HG03025 (cell line): ENCODE measurements around the gene HERC4.

Experiments used
- ATAC-seq: cut with Tn5 transposase; IDR thresholded peaks from one replicate; pipeline ENCODE4 v1.9.1; 2021; ENCODE audit warnings: mild to moderate bottlenecking, moderate library complexity; ENCODE audit not compliant: unreplicated experiment, low FRiP score

Gene HERC4, protein sequence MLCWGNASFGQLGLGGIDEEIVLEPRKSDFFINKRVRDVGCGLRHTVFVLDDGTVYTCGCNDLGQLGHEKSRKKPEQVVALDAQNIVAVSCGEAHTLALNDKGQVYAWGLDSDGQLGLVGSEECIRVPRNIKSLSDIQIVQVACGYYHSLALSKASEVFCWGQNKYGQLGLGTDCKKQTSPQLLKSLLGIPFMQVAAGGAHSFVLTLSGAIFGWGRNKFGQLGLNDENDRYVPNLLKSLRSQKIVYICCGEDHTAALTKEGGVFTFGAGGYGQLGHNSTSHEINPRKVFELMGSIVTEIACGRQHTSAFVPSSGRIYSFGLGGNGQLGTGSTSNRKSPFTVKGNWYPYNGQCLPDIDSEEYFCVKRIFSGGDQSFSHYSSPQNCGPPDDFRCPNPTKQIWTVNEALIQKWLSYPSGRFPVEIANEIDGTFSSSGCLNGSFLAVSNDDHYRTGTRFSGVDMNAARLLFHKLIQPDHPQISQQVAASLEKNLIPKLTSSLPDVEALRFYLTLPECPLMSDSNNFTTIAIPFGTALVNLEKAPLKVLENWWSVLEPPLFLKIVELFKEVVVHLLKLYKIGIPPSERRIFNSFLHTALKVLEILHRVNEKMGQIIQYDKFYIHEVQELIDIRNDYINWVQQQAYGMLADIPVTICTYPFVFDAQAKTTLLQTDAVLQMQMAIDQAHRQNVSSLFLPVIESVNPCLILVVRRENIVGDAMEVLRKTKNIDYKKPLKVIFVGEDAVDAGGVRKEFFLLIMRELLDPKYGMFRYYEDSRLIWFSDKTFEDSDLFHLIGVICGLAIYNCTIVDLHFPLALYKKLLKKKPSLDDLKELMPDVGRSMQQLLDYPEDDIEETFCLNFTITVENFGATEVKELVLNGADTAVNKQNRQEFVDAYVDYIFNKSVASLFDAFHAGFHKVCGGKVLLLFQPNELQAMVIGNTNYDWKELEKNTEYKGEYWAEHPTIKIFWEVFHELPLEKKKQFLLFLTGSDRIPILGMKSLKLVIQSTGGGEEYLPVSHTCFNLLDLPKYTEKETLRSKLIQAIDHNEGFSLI

DNA sequence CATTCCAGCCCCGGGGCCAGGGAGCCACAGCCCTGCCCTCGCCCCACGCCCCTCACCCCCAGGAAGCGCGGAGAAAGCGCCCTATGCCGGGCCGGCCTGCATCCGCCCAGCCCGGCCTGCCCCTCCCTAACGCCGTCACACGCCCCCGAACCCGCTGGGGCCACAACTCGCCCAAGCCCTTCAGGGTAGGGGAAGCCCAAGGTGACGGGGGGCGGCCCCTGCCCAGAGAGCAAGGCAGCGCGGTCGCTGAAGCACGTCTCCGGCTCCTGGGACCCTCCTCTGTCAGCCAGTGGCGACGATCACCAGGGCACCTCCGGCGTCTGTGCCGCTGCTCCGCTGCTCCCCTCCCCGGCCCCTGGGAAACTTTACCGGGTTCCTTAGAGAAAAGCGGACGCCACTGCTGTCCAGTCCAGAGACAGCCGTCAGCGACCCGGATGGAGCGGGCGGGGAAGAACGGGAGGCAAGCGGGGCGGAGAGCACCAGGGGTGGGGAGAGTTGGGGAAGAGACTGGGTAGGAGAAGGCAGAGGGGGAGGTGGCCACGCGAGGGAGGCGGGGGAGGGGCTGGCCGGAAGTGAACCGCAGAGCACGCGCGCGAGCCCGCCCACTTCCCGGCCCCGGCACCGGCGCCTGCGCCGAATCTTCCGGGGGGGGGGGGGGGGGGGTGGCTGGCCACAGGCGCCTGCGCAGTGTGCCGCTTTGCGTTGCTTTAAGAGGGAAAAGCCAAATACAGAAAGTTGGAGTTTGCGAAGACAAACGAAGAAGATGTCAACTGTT lies at the start of gene HERC4:
Gene HERC4 (minus strand): TSS at position 509 of the 775 bp plus-strand sequence. CDS start 2,175 bp downstream, outside the sequence.
- peak; percentile 87 for ATAC-seq

DNA sequence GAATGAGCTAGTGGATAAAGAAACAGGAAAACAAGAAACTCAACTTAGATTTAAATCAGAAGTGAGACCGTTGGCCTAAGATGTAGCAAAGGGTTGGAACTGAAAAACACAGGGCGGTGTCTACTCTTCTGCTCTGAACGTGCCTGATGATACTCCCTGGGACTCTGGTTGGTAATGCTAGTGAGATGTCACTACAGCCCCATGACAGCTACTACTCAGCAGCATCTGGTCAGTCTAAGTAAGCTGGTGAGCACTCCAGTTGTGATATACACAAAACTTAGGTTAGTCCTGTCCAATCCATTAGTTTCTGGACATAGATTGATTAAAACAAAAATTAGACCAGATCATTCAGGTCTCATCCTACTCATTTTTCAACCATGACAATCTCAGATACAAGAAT lies 49.6 kb upstream of the HERC4 start:
- ATAC-seq = no peak

DNA sequence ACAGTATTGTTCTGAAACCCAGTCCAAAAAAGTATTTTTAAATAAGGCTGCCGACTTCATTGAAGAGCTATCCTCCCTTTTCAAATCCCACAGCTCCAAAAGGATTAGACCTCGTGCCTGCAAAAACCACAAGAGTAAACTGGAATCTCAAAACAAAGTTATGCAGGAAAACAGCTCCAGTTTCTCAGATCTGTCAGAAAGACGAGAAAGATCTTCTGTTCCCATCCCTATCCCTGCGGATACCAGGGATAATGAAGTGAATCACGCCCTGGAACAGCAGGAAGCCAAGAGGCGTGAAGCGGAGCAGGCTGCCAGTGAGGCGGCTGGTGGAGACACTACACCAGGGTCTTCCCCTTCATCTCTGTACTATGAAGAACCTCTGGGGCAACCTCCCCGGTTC lies 46.8 kb upstream of the HERC4 start:
- no peak for ATAC-seq

DNA sequence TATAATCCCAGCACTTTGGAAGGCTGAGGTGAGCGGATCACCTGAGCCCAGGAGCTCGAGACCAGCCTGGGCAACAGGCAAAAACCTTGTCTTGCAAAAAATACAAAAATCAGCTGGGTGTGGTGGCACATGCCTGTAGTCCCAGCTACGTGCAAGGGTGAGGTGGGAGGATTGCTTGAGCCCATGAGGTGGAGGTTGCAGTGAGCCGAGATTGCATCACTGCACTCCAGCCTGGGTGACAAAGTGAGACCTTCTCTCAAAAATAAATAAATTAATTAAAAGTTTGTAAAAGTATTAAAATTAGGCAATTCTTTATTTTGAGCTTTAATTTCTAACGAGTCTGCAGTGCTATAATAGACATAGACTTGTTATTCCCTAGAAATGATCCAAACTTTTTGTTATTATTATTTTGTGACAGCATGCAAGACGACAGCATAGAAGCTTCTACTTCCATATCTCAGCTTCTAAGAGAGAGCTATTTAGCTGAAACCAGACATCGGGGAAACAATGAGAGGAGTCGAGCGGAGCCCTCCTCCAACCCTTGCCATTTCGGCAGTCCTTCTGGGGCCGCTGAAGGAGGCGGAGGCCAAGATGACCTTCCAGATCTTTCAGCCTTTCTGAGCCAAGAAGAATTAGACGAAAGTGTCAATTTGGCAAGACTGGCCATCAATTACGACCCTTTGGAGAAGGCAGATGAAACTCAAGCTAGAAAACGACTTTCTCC lies 46.1 kb upstream of the HERC4 start:
- no peak for ATAC-seq

DNA sequence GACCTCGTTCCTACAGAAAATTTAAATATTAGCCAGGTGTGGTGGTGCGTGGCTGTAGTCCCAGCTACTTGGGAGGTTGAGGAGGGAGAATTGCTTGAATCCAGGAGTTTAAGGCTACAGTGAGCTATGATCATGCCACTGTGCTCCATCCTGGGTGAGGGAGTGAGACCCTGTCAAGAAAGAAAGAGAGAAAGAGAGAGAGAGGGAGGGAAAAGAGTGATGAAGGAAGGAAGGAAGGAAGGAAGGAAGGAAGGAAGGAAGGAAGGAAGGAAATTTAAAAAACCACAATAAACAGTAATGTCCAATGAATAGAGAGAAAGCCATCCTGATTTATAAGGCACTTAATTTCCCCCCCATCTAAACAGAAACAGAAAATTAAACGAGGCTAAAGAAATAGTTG lies 43.6 kb upstream of the HERC4 start:
- no peak for ATAC-seq

DNA sequence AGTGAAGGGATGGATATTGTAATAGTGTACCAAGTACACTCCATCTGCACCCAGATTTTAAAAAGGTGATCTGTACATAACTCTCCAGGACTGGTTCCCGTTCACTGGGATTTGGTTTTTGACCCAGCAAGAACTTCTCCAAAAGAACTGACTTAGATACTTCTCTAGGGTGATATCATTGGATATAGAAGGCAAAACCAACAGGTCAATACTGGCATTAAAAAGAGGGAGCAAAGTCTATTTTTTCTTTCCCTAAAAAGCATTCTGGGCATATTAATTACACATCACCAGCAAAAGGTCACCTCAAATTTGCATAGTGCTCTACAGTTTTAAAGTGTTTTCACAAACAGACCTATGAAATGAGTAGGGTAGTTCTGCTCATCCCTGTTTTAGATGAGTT lies 37.8 kb upstream of the HERC4 start:
- no peak for ATAC-seq

DNA sequence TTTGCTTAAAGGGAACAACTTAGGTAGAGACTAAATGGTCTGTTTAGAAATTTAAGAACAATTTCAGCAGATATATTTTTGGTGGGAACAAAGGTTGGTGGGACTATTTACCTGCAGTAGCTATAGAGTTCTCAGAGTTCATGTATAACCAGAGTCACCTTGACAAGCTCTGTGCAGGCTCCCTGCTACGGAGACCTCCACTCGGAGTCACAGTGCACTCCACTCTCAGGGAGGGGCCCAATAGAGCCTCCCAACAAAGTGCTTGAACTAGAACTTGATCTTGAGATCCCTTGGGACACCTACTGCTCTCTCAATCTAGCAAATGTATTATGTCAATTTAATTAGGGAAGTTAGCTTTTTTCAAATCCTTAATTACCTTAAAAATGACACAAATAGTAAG lies 36.5 kb upstream of the HERC4 start:
- no peak for ATAC-seq

DNA sequence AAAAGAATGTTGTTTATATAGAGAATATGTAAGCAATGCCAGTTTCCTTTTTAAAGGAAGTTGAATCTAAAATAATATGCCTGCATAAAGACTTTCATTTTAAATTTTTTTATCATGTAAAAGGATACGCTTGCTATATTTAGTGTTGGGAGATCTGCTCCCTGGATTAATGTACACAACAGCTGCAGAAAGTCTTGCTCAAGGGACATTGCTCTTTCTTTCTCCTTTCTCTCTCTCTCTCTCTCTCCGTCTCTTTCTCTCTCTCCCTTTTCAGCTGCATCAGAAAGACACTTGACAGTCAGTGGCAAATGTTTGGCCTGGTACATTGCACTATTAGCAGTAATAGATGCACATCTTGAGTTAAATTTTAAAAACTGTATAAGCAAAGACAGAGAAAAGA lies 34.9 kb upstream of the HERC4 start:
- ATAC-seq = no peak

DNA sequence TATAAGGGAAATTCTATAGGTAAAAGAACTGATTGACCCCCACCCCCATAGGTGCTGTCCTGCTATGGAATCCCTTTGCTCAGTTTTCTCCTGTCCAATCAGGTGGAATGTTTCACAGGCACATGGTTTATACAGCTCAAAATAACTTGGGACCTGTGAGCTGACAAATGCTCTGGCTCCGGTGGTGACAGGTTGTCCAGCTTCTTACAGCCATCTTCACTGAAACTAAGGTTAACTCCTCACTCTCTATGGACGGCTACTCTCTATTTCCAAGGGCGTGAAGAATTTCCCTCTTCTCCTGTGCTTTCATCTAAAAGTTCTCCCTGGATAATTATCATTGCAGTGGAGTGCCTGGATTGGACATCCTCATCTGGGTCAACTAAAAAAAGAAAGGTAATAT lies 34.2 kb upstream of the HERC4 start, which contains the start of gene MYPN:
Gene MYPN (plus strand): TSS at position 158 of the 400 bp plus-strand sequence. CDS start 11,951 bp downstream, outside the sequence.
- ATAC-seq = no peak

DNA sequence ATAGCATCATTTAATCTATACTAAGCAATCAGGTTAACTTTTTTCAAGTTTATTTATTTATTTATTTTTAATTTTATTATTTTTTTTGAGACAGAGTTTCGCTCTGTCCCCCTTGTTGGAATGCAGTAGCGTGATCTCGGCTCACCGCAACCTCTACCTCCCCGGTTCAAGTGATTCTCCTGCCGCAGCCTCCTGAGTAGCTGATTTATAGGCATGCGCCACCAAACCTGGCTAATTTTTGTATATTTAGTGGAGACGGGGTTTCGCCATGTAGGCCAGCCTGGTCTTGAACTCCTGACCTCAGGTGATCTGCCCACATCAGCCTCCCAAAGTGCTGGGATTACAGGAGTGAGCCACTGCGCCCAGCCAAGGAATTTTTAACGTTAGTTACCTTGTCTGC lies 33.6 kb upstream of the HERC4 start:
- no peak for ATAC-seq

DNA sequence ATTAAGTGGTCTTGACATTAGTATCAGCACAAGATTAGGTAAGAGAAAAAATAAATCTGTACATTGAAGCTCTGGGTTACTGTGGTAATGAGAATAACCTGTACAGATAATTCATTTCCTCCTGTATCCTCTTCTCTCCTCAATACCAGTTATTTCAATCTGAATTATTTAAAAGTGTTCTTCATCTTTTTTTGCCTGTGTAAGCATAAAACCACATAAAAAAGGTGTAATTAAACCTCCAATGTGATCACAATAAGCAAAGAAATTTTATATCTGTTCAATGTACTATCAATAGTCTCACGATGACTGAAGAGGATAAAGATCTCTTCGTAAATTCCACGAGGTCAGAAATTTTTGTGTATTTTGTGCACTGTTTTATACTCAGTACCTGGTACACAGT lies 33.0 kb upstream of the HERC4 start:
- no peak for ATAC-seq

DNA sequence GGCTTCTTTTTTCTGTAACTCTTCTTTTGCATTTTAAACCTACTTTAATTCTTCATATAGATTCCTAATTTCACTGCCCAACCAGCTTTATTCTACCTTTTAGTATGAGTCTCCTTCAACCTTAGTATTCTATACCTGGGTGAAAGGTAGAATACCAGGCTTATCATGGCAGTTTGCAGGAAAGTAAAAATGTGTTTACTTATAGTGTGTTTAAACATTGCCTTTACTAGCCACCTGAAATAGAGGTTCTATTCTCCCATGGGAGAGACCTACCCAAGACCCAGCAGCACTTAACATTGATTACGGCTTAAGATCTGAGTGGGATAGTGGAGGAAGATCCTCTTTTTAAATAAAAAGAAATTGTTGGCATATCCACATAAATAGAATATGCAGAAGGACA lies 32.6 kb upstream of the HERC4 start:
- no peak for ATAC-seq

DNA sequence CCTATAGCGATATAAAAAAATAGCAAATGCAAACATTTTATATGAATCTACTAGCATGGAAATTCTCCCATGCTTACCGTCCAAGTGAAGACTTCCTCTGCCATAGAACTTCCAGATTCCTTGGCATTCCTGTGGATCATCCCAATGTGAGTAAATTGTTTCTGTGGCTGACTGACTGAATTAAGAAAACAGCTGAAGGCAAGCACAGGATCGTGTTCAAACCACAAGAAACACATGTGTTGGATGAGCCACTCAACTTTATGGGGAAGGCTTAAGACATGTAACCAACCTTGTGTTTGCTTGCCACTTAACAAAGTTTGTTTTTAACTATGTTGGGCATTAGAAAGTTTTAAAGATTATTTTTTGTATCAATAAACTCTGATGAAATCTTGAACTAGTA lies 31.6 kb upstream of the HERC4 start:
- ATAC-seq = no peak

DNA sequence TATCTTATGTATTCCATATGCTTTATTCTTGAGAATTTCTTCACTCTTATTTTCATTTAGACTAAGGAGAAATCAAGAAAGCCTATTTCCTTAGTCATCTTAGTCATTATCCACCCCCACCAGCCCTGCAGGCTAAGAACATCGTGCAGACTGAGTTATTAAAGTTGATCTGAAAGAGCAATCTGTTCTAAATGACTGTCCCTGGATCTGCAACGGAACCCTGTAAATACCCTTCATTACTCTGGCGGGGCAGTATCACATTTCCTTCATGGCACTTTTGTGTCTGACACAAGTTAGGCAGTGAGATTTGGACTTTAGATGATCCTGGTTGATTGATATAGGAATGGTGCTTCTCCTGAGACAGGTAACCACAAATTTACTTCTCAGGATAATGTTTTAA lies 30.7 kb upstream of the HERC4 start:
- no peak for ATAC-seq

DNA sequence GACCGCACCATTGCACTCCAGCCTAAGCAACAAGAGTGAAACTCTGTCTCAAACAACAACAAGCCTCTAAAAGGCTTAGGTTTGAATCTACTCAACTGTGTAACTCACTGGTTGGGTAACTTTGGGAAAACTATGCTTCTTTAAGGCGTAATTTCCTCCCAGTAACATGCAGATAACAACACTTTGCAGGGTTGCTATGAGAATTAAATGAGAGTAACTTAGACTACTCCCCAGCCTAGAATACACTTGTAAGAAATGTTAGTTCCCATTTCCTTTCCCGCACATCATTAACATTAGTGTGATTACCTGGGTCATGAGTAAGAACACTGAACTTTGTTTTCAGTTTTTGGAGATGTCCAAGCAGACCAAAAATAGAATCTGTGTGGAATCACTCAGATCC lies 28.8 kb upstream of the HERC4 start:
- ATAC-seq = no peak

DNA sequence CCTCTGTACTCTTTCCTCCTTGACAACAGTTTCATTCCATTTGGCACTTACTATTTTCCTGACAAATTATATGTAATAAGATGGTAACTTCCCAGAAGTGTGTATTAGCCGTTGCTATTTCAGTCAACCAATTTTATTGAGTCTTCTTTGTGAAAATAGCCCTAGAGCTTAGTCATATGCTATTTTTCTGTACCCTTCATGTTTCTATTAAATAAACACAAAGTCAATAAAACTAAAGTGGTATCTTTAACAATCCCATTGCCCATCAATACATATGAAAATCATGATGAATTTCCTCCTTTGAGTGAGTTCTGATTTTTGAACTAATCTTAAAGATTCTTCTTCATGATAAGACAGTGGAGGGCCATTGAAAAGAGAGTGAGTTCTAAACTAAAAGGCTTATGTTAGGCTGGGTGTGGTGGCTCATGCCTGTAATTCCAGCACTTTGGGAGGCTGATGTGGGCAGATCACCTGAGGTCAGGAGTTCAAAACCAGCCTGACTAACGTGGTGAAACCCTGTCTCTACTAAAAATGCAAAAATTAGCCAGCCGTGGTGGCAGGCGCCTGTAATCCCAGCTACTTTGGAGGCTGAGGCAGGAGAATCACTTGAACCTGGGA lies 28.3 kb upstream of the HERC4 start:
- no peak for ATAC-seq

DNA sequence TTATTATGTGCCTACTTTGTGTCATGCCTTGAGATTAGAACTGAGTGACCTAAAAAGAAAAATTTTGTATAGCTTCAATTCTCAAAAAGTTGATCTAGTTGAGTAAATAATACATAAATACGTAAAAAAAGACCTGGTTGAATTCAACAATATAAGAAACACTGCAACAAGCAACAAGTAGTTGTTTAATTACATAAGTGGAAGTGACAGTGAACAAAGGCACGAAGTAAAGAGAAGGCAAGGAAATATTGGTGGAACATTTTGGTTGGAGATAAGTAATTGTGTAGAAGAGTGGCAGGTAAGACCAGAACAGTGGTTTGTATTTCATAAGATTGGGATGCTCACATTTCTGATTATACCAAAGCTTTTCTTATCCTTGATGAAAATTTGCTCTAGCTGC lies 26.0 kb upstream of the HERC4 start:
- ATAC-seq = no peak

DNA sequence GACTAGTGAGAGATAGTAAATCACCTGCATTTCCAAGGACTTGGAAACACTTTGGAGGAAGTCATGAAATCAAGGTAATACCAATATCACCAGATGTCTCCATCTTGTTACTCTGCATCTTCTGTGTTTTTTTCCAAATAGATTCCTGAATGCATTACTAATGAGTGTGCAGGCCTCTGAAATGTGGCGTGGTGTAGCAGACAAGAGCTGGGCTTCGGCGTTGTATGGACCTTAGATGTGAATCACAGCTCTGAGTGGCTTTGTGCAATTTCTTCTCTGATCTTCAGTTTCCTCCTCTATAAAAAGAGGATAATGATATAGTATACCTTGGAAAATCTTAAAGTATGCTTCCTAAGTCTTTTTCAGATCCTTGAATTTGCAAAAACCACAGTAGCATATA lies 24.7 kb upstream of the HERC4 start:
- no peak for ATAC-seq

DNA sequence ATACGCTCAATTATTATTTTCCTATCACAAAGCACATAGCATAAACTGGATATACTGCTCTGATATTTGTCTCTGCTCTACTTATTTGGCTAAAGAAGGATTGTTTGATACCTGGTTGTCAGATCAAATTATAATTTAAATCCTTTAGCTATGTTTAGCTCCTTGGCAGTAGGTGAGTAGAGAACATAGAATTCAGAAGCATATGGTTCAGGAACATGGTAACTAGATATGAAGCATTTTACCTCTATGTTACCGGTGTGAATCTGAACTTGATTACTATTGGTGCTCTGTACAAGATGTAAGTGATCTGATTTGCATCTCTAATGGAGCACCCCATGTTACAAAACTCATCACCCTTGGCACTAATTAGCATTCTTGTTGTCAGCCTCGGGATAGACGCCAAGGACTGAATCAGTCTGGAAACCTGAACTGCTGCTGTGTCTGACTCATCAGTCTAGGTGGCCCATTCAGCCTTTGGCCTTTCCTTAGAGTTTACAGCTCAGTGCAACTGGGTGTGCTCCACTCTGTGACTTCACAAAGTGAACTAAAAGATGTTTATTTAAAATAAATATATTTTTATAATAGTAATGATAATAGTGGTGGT lies 21.9 kb upstream of the HERC4 start:
- no peak for ATAC-seq
